GM19455 (cell line): ENCODE results near the gene CFLAR.
"Not testable (repeated sequence)": the region's sequence is repeated elsewhere in the genome, so short reads cannot be mapped to it uniquely, and the experiment has no call there.

Experiments
- ATAC-seq: cut with Tn5 transposase; IDR thresholded peaks from one replicate; pipeline ENCODE4 v1.9.1; 2021; ENCODE audit not compliant: unreplicated experiment

The CFLAR gene

GRCh38 chr2:201174687-201175086 lies 58.7 kb downstream of the CFLAR start:
- no peak for ATAC-seq

GRCh38 chr2:201176081-201176481 lies 60.1 kb downstream of the CFLAR start:
- no peak for ATAC-seq

- no peak for ATAC-seq
Measured at GRCh38 chr2:201180010-201180409, 64.0 kb downstream of the CFLAR start.

- peak; percentile 68 for ATAC-seq
Measured at GRCh38 chr2:201182650-201183364, 66.8 kb downstream of the CFLAR start, which contains the start of gene CASP10. Gene CASP10 (plus strand): TSS chr2:201183141. CDS start chr2:201185778, 2,637 bp downstream.

- ATAC-seq, result no peak
Measured at GRCh38 chr2:201183365-201183727, 67.4 kb downstream of the CFLAR start.

- ATAC-seq, result not testable (repeated sequence)
Measured at GRCh38 chr2:201183835-201184234, 67.9 kb downstream of the CFLAR start.

GRCh38 chr2:201184248-201184647 lies 68.3 kb downstream of the CFLAR start:
- ATAC-seq, result not testable (repeated sequence)

GRCh38 chr2:201185863-201186262 lies 69.9 kb downstream of the CFLAR start:
- no peak for ATAC-seq

GRCh38 chr2:201186982-201187381 lies 71.0 kb downstream of the CFLAR start:
- no peak for ATAC-seq

GRCh38 chr2:201188449-201188848 lies 72.5 kb downstream of the CFLAR start:
- ATAC-seq, result no peak

- peak; percentile 45 for ATAC-seq
Measured at GRCh38 chr2:201191132-201191875, 75.3 kb downstream of the CFLAR start.

- ATAC-seq, result peak; percentile 90
Measured at GRCh38 chr2:201194097-201194496, 78.1 kb downstream of the CFLAR start.

GRCh38 chr2:201195331-201195730 lies 79.4 kb downstream of the CFLAR start:
- no peak for ATAC-seq

GRCh38 chr2:201196003-201196402 lies 80.0 kb downstream of the CFLAR start:
- ATAC-seq, result no peak

- no peak for ATAC-seq
Measured at GRCh38 chr2:201196803-201197202, 80.8 kb downstream of the CFLAR start.

GRCh38 chr2:201197781-201198180 lies 81.8 kb downstream of the CFLAR start:
- no peak for ATAC-seq

- ATAC-seq, result no peak
Measured at GRCh38 chr2:201199847-201200246, 83.9 kb downstream of the CFLAR start.

GRCh38 chr2:201200345-201200744 lies 84.4 kb downstream of the CFLAR start:
- no peak for ATAC-seq

- ATAC-seq, result no peak
Measured at GRCh38 chr2:201201371-201201770, 85.4 kb downstream of the CFLAR start.

- no peak for ATAC-seq
Measured at GRCh38 chr2:201203916-201204654, 88.1 kb downstream of the CFLAR start.

GRCh38 chr2:201204655-201205514 lies 88.9 kb downstream of the CFLAR start:
- ATAC-seq, result no peak
